K562 (cell line): ENCODE measurements around the gene DPM2. TPM values are rescaled to one million over a fixed set of nuclear protein-coding genes. Genes with fewer than 3 reads are reported as not detected.

Source experiments
- ADNP ChIP-seq: fragments of 200-800 bp; sonication (Bioruptor generic); IDR thresholded peaks from 2 replicates; pipeline ENCODE4 v1.6.1; 2016; ENCODE audit warnings: missing genetic modification characterization, missing compliant biosample characterization
- FOSL1 ChIP-seq: fragments of 200-800 bp; sonication (Bioruptor generic); conservative IDR thresholded peaks from 2 replicates; pipeline ENCODE4 v1.6.1; 2016; ENCODE audit warnings: missing genetic modification characterization, missing compliant biosample characterization
- HMG20B ChIP-seq: fragments of 250-450 bp; sonication (Bioruptor Pico); IDR thresholded peaks from 2 replicates; pipeline ENCODE4 v1.5.0; 2021; ENCODE audit warnings: mild to moderate bottlenecking
- JUND ChIP-seq, 2 experiments: IDR thresholded peaks; 2 replicates in 1 of 2; 3 replicates in 1 of 2; pipeline ENCODE4 v1.6.1; 2011; ENCODE audit warnings: borderline replicate concordance in 2 of 2, low read depth in 2 of 2, low read length in 2 of 2, improper control_type of control experiment in 1 of 2, missing biosample characterization in 1 of 2, missing genetic modification characterization in 1 of 2, missing genetic modification reagents in 1 of 2
- RBFOX2 ChIP-seq: fragments of 200-400 bp; formaldehyde crosslinking; IDR thresholded peaks from 2 replicates; pipeline ENCODE4 v1.6.1; 2017; ENCODE audit warnings: low read depth, mild to moderate bottlenecking, low read length, moderate library complexity
- RBM39 ChIP-seq: fragments of 200-400 bp; formaldehyde crosslinking; optimal IDR thresholded peaks from 2 replicates; pipeline ENCODE3; 2018; ENCODE audit warnings: low read depth, low read length
- TAL1 ChIP-seq: fragments of 450-650 bp; IDR thresholded peaks from 2 replicates; pipeline ENCODE4 v1.6.1; 2016; ENCODE audit warnings: mild to moderate bottlenecking
- ZFP1 ChIP-seq: fragments of 450-650 bp; formaldehyde crosslinking; IDR thresholded peaks from 2 replicates; pipeline ENCODE4 v1.4.0; 2020; ENCODE audit warnings: mild to moderate bottlenecking, mixed read lengths
- ZNF232 ChIP-seq: sonication (generic); formaldehyde crosslinking; IDR thresholded peaks from 2 replicates; pipeline ENCODE4 v1.8.0; 2022; ENCODE audit warnings: mild to moderate bottlenecking, missing genetic modification reagents
- polyA plus RNA-seq, 8 experiments: library from polyadenylated mRNA; depleted of rRNA in 4 of 8; stranded (reverse) in 5 of 8; unstranded in 3 of 8; fragments of >200 nt; fragmentation: Nextera tagmentation in 2 of 8; fragmentation: Illumina TruSeq in 1 of 8; extraction: Ambion mirVana in 2 of 8; extraction: Trizol in 1 of 8; gene quantifications; 2 replicates each; pipeline versions ENCODE4 v1.2.1 to v1.2.3, GENCODE V29; 2011 to 2014; ENCODE audit warnings: inconsistent platforms in 1 of 8, missing spikeins in 1 of 8
- total RNA-seq, 7 experiments: library from RNA; depleted of rRNA in 6 of 7; stranded (reverse); fragments of >200 nt in 6 of 7; fragmentation: Illumina TruSeq in 2 of 7; extraction: Trizol in 2 of 7; gene quantifications; 2 replicates each; pipeline versions ENCODE4 v1.2.1 to v1.2.3, GENCODE V29; 2011 to 2021; ENCODE audit warnings: low replicate concordance in 1 of 7
- TF ChIP-seq, protein P1 (sequence below): fragments of 450-650 bp; IDR thresholded peaks from 2 replicates; pipeline ENCODE4 v1.6.1; 2017; ENCODE audit warnings: antibody characterized with exemption, mild to moderate bottlenecking
- TF ChIP-seq, protein P2 (sequence below): IDR thresholded peaks from 3 replicates; pipeline ENCODE4 v1.6.1; 2011; ENCODE audit warnings: borderline replicate concordance, mild to moderate bottlenecking, moderate library complexity; ENCODE audit not compliant: insufficient read length; ENCODE audit errors: extremely low read depth
- TF ChIP-seq, protein P3 (sequence below): fragments of 250-450 bp; sonication (Bioruptor Pico); IDR thresholded peaks from 2 replicates; pipeline ENCODE4 v1.5.0; 2021; ENCODE audit warnings: mild to moderate bottlenecking, moderate library complexity
- TF ChIP-seq, protein P4 (sequence below): fragments of 250-450 bp; sonication (Bioruptor Pico); IDR thresholded peaks from 2 replicates; pipeline ENCODE4 v1.4.0; 2020
- TF ChIP-seq, protein P5 (sequence below): fragments of 250-450 bp; sonication (Bioruptor Pico); IDR thresholded peaks from 2 replicates; pipeline ENCODE4 v1.5.0; 2021

The DPM2 gene
- total and polyA plus RNA-seq, 9 of the 15 experiments (the other 6 are each of a cell fraction or from before 2014, with no cell fraction given), result 43.5 to 126 (median 71.1) TPM

DNA sequence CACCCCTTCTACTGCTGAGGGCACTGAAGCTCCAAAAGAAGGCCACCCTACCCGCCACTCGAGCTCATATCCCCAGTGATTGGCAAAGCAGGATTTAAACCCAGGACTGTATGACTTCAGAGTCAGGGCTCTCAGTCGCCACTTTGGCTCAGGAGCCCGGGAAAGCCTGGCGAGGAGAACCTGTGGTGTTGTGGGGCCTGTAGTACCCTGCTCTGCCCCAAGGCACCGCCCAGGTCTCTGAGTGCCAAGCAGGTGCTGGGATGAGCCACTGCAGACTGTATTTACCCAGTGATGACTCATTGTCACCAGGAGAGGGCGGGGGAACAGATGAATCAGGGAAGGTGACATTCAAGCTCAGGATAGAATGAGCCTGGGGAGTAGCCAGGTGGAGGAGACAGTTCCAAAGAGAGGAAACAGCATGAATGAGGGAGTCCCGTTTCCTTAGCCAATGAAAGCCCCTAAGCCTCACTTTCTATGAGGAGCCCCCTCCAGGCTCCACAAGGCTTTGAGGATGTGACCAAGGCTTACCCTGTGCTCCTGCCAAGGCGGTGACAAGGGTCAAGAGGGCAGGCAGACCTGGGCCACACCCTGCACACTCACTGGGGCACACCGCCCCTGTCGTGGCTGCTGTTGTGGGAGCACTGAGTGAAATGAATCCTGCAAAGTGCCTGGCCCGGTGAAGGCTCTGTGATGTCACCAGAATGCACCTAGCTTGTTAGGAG, 17.8 kb upstream of the DPM2 start (continued):
- TF ChIP-seq, protein P1, sequence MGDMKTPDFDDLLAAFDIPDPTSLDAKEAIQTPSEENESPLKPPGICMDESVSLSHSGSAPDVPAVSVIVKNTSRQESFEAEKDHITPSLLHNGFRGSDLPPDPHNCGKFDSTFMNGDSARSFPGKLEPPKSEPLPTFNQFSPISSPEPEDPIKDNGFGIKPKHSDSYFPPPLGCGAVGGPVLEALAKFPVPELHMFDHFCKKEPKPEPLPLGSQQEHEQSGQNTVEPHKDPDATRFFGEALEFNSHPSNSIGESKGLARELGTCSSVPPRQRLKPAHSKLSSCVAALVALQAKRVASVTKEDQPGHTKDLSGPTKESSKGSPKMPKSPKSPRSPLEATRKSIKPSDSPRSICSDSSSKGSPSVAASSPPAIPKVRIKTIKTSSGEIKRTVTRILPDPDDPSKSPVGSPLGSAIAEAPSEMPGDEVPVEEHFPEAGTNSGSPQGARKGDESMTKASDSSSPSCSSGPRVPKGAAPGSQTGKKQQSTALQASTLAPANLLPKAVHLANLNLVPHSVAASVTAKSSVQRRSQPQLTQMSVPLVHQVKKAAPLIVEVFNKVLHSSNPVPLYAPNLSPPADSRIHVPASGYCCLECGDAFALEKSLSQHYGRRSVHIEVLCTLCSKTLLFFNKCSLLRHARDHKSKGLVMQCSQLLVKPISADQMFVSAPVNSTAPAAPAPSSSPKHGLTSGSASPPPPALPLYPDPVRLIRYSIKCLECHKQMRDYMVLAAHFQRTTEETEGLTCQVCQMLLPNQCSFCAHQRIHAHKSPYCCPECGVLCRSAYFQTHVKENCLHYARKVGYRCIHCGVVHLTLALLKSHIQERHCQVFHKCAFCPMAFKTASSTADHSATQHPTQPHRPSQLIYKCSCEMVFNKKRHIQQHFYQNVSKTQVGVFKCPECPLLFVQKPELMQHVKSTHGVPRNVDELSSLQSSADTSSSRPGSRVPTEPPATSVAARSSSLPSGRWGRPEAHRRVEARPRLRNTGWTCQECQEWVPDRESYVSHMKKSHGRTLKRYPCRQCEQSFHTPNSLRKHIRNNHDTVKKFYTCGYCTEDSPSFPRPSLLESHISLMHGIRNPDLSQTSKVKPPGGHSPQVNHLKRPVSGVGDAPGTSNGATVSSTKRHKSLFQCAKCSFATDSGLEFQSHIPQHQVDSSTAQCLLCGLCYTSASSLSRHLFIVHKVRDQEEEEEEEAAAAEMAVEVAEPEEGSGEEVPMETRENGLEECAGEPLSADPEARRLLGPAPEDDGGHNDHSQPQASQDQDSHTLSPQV, result 0 out of 2 replicates have a peak, but pooled peaks have one; percentile 34
- TF ChIP-seq JUND (IDR thresholded peaks at IDR 0.05; ENCODE audit: borderline replicate concordance, low read depth, low read length) (peak; percentile 98), JUND (tag; IDR thresholded peaks at IDR 0.05; ENCODE audit: borderline replicate concordance, low read depth, low read length) (peak; percentile 98), RBM39 (no peak), ZFP1 (CRISPR knock-in tag) (no peak), HMG20B (CRISPR knock-in tag) (no peak), FOSL1 (tag) (peak; percentile 95), TAL1 (no peak), ADNP (tag) (no peak), ZNF232 (CRISPR knock-in tag) (no peak), RBFOX2 (no peak)
- TF ChIP-seq, protein P2, sequence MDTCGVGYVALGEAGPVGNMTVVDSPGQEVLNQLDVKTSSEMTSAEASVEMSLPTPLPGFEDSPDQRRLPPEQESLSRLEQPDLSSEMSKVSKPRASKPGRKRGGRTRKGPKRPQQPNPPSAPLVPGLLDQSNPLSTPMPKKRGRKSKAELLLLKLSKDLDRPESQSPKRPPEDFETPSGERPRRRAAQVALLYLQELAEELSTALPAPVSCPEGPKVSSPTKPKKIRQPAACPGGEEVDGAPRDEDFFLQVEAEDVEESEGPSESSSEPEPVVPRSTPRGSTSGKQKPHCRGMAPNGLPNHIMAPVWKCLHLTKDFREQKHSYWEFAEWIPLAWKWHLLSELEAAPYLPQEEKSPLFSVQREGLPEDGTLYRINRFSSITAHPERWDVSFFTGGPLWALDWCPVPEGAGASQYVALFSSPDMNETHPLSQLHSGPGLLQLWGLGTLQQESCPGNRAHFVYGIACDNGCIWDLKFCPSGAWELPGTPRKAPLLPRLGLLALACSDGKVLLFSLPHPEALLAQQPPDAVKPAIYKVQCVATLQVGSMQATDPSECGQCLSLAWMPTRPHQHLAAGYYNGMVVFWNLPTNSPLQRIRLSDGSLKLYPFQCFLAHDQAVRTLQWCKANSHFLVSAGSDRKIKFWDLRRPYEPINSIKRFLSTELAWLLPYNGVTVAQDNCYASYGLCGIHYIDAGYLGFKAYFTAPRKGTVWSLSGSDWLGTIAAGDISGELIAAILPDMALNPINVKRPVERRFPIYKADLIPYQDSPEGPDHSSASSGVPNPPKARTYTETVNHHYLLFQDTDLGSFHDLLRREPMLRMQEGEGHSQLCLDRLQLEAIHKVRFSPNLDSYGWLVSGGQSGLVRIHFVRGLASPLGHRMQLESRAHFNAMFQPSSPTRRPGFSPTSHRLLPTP, result no peak
- TF ChIP-seq, protein P3, sequence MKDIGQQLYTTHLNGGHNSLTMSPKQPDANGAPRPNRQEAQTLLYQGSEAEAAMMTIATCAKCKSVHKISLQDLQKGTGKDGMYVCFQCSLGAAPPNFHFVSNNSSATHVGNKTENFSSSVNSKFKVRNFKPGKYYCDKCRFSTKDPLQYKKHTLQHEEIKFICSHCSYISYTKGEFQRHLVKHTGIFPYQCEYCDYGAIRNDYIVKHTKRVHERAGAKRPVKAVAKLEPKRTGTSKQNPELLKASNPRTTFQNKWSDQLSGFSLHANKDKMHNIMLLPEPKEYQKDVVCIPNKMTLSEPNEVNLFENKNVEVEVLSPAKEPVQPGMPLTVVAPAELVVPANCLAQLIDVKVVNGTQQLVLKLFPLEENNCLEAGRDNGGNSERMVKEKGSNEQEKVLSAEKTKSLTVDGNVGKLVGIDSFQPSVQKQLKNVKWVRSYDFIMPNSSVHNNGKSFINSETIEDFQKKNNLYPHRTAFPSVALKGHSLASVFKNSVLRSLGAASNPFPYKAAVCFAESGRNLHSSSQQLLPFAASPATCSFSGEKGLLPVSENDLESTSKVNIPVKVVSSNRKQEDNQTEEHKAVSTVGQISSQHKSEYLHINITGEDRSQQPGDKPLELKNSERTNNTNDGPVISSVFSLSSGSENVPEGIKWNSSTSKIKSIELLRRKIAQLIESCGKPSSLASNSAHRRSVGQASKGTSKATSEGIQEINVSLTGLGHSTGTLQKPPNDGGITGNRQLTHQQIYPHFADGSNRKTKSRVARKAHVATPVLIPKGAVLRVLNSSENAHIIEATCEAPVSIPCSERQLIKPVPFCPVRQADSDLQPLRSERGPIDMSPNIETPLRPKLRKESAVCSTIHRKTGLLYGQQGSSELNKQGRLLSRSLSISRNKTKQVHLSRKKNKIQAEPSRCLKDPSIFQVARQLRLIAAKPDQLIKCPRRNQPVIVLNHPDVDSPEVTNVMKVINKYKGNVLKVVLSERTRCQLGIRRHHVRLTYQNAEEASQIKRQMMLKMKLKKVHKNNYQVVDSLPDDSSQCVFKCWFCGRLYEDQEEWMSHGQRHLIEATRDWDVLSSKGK (CRISPR knock-in tag), result no peak
- TF ChIP-seq, protein P4, sequence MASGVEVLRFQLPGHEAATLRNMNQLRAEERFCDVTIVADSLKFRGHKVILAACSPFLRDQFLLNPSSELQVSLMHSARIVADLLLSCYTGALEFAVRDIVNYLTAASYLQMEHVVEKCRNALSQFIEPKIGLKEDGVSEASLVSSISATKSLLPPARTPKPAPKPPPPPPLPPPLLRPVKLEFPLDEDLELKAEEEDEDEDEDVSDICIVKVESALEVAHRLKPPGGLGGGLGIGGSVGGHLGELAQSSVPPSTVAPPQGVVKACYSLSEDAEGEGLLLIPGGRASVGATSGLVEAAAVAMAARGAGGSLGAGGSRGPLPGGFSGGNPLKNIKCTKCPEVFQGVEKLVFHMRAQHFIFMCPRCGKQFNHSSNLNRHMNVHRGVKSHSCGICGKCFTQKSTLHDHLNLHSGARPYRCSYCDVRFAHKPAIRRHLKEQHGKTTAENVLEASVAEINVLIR (CRISPR knock-in tag), result no peak
- TF ChIP-seq, protein P5, sequence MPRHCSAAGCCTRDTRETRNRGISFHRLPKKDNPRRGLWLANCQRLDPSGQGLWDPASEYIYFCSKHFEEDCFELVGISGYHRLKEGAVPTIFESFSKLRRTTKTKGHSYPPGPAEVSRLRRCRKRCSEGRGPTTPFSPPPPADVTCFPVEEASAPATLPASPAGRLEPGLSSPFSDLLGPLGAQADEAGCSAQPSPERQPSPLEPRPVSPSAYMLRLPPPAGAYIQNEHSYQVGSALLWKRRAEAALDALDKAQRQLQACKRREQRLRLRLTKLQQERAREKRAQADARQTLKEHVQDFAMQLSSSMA (CRISPR knock-in tag), result no peak
